Frontal cortex (tissue), 4 donors: ENCODE measurements around the gene RAB28. TPM values are rescaled to one million over a fixed set of nuclear protein-coding genes. Genes with fewer than 3 reads are reported as not detected.

Source experiments
- DNase-seq, 2 donors: peaks; one replicate each; pipeline ENCODE4 v3.0.0; 2012; ENCODE audit warnings: low spot score in 2 of 2
- FAIRE-seq: peaks from 2 replicates; lab custom pipeline; 2012; peaks lifted over from hg19 to GRCh38; lab: Jason Lieb, UNC
- total RNA-seq: library from RNA; depleted of rRNA; stranded (reverse); fragments of >200 nt; gene quantifications from one replicate; pipeline ENCODE4 v1.2.3, GENCODE V29; 2014
- donor health status: control.
- donor health status: control.
- donor health status: control.

Gene RAB28
- 22.4 TPM for total RNA-seq

DNA sequence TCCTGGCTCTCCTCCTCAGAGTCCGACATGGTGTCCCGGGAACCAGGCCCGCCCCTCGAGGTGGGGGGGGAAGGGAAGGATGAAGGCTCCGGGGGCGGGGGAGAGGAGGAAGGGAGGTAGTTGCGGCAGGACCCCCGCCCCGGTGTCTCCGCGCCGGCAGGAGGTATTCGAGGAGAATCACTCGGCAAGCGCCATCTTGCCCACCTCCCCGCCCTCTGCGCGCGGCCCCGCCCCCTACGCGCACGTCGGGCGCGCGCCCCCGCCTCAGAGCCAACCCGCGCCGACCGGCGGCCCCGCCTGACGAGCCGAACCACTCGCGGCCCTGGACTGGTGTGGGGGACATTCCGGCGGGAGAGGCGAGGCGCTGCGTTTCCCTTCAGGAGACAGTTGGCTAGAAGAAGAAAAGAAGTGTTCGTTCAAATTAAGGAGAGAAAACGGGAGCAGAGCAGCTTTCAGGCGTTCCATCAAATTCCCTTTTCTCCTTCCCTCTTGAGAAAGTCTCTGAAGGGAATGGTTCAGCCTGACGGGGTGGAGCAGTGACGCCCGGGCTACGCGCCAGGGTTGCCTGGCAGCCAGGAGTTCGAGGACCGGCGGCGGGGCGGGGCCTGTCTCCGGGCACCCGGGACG, at the start of gene RAB28:
Gene RAB28 (minus strand): TSS at position 219 of the 627 bp plus-strand sequence.
- FAIRE-seq (no peak), DNase-seq (peak; percentile 86 to 87)

DNA sequence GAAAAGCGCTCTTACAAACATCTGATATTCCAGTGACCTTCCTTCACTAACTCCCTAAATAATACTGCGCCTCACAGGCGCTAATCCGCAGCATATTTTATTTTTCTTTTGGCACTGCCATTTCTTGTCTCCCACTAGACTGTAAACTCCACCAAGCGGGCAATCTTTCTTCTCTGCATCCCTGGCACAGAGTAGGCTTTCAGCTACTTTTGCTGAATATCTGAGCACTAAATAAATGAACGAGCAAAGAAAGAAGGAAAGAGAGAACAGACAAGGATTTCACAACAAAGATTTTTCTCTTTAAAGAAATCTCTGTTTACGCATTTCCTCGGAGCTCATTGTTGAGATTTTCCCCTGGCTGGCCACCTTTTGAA, 47.5 kb upstream of the RAB28 start:
- no peak for FAIRE-seq

DNA sequence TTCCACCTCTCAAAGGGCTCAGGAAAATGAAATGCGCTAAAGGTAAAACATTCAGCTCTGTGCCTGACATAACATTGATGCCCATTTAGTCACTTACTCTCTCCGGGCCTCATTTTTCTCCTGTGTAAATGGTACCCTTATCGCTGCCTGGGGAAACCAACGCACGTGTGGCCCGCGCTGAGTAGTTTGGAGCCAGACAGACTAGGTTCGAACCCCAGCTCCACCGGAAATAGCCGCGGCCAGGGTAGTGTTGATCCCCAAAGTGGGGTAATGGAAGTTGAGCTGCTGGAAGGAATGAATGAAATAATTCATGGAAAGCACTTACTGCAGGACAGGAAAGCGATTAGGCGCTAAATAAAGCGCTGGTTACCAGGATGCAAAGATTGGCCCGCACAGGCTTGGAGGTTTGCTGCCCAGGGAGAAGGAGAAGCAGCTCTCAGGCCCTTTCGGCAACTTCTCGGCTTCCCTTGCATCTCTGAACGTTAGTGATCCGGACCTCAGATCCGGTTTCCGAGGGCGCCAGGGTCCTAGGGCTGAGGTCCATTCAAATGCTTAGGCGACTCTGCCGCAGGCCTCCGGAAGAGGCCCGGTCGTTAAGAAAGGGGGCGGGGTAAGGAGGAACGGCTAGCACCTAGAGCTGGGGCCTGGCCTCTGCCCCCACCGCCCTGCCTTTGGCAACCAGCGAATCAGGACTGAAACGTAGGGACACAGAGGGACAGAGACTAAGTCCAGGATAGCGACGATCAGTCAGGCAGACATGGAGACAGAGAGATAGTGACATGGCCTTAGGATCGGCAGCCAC, 46.9 kb upstream of the RAB28 start:
- no peak for FAIRE-seq

More for the DNA sequence above, 47.5 kb upstream of the RAB28 start:
- DNase-seq: no peak

DNA sequence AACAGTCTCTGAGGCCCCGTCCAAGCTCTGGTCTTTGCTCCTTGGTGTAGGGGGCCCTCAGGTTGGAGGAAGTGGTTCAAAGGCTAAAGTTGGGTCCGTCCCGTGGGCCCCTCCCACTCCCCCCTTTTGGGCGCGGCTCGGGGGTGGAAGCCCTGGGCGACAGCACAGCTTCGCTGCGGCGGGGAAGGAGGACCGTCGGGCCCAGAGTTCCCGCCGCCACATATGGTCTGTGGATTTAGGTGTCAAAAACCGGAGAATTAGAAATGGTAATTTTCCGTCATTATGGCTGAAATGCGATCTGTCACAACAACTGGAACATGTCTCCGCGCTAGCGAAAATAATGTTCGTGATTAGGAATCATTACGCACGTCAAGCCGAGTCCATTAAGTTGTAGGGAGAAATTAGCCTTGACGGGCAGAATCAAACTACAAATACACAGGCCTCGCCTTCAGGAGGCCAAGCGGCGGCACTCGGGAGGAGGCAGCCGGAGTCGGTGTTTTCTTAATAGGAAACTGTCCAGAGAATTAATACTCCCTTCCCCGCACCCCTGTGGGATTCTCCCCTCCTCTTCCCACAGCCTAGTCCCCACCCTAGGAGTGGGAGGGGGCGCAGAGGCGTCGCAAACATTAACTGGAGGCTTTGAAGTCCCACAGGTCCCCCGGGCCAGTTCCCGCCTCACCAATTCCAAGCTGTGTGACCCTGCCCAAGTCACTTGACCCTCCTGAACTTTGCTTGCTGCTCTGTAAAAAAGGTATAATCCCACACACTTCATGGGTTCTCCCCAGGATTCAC, 45.2 kb upstream of the RAB28 start:
- DNase-seq (peak; percentile 7 to 12), FAIRE-seq (no peak)

More for the DNA sequence above, 46.9 kb upstream of the RAB28 start:
- no peak for DNase-seq

DNA sequence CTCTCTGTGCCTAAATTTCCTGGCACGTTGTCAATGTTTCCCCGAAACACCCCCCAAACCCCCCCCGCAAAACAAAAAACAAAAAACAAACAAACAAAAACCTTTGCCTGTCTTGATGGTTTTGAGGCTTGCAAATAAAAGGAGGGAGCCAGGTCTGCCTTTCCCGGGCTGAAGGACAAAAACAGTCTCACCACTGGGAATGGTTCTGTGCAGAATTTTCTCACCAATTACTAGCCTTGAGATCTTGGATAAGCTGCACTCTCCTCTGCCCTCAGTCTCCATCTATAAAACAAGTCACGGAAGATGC, 44.6 kb upstream of the RAB28 start:
- FAIRE-seq: no peak
- DNase-seq: peak in 1 of 2 donors; percentile 6

DNA sequence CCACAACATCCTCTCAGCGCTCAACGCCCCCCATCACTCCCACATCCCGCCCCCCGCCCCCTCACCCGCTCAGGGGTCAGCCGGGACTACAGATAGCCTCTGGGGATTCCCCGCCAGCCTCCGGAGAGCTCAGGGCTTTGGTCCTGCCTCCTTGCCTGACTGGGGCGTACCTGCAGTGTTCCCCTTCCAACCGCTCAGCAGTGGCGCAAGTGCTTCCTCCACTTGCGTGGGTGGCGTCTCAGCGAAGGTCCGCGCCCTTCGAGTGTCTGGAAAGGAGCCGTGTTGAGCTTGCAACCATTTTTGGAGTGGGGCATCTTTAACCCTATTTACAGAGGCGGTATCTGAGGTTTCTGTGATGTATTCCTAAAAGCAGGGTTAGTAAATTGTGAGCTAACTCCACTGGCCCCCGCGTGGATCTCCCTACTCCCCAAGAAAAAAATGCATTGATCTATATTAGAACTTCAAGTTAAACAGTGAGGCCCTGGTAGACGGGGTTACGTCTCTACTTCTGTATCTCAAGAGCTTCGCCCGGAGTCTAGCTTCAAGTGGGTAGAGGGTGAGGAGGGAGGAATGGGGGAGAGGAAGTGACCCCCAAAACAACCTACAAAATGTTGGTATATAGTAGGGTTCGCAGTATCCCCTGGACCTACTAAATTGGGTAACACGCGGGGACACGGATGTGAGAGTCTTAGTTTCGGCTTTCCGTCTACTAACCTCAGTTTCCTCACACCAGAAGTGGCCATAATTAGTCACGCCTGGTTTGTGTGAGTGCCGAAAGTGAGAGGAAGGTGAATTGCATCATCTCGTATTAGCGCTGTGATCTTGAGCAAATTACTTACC, 44.1 kb upstream of the RAB28 start:
- no peak for FAIRE-seq
- DNase-seq: peak; percentile 15 to 28

DNA sequence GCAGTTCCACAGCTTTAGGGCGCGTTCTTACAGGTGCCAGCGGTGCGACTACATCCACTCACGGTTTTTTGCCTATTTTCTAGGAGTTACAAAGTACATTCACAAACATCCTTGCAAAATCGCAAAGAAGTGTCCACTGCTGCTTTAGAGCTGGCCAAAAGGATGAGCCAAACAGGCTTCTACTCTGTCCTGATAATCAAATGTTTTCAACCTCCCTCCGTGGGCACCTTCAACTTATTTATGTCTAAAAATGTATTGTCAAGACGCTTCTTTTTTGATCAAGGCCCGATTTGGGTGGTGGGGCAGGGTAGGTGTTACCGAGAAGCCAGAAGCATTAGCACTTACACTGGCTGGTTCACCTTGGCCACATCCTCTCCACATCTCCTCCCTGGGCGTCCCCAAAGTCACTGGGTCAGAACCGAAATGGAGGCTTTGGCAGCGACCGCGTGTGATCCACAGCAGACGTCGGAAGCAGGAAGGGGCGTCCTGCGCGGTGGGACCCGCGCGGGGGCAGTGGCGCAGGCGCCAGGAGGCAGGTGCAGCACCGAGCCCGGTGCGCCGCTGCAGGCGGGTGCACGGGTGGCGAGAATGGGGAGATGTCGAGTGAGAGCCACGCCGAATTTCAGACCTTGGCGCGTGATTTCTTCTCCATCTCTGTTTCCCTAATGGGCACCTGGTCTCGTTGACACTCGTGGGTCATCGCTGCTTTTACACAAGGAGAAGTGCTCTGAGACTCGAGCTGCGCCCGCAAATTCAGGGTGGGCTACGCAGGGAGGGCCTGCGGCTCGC, 43.2 kb upstream of the RAB28 start:
- FAIRE-seq: no peak

DNA sequence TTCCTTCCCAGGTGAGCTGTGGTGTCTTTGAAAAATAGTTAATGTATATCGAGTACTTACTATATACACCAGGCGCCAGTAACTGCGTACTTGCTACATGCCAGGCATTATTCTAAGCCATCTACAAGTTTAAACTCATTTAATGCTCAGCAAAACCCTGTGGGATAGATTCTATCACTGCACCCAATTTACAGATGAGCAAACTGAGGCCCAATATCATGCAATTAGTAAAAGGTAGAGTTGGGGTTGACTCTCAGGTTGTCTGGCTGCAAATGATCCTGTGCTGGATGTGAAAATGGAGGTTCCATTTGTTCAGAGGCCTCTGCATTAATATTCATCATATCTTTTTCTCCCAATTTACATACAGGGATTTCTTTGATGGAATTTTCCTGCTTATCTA, 42.5 kb upstream of the RAB28 start:
- FAIRE-seq (no peak), DNase-seq (no peak)

More for the DNA sequence above, 43.2 kb upstream of the RAB28 start:
- DNase-seq: no peak

DNA sequence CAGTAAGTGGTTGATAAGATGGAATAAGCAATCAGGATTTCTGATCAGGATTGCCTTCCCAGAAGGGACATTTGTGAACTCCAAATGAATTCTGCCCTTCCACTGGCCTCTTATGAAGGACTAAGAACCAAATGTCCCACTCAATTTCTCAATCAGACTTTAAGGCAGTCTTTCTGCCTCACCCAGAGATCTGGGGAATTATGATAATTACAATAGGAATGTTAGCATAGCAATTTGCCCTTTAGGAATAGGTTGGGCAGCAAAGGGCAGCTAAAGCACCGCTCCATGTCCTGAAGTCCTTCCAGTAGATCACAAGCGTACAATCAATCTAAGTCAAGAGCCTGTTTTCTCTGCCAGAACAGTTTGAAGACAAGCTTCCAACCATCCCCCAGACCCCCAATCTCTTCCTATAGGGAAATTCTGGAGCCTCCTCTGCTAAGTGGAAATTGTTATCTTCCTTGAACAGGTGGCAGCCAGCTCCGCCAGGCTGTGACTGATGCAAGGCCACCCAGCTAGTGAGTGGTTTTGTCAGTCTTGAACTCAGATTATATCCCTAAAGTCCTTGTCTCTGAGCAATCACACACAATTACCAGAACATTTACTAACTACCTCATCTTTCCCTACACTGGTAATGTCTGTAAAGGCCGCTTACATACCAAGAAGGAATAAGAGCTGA, 41.6 kb upstream of the RAB28 start:
- DNase-seq (peak in 1 of 2 donors; percentile 8), FAIRE-seq (no peak)

DNA sequence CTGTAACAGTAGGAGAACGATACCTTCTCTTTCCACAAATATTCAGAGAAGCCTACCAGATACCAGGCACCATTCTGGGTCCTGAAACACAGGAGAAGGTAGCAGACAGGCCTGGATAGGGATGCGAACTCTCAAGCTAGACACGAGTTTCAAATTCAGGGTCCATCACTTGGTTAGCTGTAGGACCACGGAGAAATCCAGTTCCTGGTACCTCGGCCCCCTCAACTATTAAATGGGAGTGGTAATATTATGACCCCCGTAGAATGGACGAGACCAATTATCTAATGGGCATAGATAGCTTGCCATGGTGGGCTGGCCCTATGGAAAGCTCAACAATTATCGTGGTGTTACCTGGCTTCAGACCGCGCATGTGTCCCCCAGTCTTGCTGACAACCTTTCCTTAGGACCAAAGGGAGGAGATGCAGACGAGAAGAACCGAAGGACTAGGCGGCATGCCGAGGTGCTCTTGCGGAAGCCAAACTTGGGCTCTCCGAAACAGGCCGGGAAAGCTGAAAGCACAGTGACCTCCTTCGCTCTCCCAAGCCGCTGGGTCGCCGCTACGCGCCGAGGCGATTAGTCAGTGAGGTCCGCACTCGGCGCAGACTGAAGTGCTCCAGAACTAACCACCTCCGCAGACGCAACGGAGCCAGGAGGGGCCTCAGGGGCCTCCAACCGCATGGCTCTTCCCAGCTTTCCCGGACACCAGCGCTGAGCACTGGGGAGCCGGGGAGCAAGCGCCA, 40.5 kb upstream of the RAB28 start:
- FAIRE-seq (no peak), DNase-seq (no peak)

DNA sequence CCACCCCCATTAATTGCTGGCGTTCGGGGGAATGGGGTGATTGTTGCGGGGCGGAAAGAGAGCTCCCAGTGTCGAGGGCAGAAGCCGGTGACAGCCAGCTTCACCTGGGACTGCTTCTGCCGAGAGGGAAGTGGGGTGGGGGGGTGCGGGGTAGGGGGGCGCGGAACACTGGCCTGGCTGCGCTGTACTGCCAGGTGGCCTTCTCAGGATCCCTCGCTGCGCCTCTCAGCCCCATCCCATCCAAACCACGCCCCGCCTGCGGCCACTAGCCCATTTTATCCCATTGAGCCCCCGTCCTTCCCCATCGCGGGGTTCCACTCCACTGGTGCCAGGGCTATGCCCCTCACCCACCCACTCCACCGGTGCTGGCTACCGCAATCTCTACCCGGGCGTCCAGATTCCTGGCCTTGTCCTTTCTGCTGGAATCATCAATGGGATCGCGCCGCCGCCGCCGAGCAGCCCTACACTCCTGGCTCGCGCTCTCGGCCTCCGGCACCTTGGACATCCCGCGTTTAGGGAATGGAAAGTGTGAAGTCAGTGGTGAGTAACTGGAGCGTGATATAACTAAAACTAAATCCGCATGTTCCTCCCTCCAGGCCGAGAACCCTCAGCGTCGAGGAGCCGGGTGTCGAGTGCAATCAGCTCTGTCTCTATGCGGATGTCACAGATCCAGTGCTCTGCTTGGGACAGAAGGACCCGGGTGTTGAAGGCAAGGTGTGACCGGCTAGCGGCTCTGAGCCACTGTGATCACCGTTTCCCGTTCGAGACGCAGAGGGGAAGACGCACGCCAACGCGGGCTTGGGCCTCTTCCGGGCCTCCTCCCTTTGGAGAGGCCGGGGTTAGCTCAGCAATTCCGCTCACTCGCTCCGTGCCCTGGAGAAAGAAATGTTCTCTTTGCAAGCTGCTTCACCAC, 39.7 kb upstream of the RAB28 start:
- DNase-seq: peak in 1 of 2 donors; percentile 9
- FAIRE-seq: no peak

DNA sequence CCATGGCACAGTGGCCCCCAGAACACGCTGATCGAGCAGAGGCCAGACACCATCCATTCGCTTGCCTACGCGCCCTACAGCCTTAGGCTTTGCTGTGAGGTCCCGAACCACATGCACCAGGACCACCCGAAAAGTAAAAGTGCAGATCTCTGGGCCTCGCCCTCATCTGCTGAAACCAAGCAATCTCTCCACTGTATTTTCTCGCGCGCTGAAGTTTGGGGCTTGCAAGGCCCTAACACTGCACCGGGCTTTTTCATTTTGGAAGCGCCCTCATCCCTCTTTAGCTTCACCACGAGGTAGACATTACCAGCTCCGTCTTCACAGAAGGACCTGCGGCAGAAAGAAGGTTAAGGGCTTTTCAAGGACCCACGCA, 39.0 kb upstream of the RAB28 start:
- DNase-seq (no peak), FAIRE-seq (no peak)

DNA sequence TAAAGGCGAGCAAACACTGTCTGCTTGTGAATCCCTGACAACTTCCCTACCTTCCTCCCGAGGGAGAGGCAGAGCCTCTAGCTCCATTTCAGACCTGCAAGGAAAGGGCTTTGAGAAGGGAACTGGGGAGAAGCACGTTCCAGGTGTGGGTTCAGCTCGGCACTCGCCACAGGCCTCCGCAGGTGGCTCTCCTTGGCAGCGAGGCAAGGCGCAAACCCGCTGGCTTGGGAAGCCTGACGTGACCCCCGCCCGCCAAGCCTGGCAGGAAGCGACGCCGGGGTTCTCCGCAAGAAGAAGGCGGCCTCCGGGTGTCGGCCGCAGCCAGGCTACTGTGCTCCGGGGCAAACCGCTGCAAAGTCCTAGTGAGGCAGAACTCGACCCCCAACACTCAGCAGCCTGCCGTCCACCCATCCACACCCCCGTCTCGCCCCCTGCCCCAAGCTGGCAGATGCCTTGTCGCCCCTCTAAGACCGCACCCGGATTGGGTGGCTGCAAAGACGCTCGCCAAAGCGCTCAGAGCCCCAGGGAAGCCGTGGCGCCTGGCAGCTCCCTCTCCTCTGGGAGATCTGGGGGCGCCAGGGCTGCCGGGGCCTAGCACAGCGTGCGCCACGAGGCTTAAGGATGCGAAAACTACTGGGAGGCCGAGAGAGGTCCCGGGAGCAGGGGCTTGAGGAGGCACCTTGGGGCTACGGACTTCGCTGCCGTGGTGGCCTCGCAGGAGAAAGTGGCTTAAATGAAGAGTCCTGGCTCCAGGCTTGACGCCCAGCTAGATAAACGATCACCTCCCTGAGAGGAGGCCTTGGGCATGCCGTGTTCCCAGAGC, 38.4 kb upstream of the RAB28 start:
- FAIRE-seq: no peak
- peak in 1 of 2 donors; percentile 3 for DNase-seq

DNA sequence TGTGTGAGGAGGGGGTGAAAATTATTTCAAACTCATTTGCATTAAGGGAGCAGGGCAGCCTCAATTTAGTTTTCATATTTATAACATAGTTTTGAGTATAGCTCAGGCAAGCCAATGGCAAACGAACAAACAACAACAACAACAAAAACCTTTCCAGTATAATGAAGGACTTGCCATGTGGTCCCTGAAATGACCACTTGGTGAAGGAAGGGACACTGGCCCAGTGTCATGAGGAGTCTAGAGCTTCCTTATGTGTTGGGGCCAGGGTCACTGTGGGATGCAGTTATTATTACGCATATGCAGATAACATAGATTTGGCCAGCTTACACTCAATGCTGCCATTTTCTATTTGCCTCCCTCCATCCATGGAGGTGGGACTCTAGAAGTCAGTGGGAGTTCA, 36.9 kb upstream of the RAB28 start:
- DNase-seq (no peak), FAIRE-seq (no peak)

DNA sequence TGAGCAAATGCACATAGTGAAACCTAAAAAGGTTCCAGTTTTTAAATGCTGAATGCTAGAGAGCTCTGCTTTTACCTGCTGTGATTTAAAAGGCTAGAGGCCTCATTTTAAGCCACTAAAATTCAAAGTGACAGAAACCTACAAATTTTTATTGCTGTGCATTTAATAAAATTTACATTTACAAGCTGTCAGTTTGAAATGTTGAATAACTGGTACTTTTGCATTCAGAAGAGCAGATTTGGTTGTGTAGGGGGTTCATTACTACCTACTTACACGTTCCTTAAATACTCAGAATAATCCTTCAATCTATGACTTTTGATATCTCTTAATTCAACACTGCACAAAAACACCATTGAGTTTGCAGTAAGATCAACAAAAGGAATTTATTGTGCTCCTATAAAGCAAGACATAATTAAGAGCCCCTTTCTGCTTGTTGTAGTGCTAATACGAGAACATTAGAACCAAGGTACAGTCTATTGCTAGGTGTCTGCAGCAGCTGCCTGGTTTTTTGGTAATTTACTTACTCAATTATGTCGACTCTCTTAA, 32.2 kb upstream of the RAB28 start:
- FAIRE-seq (no peak), DNase-seq (no peak)

DNA sequence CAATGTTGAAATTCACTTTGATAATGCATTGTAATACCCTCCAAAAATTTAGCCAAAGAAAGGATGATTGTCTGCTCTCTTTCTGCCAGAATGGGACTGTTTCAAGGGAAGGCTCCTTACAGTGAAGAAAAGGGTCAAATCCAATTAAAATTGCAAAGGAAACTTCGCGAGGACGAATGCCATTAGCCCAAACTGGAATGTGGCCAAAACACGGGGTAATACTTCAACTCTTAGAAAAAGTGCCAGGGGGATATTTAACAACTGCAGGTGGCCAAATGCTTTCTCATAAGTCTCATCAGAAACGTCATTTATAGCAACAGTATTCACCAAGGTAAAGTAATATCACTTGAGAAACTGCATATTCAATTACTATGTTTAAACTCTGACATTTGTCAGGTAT, 31.1 kb upstream of the RAB28 start:
- DNase-seq: no peak
- FAIRE-seq: no peak
